HCT116 (cell line): Measurements from ENCODE around the gene BIRC6. TPM values are rescaled to one million over a fixed set of nuclear protein-coding genes. Genes with fewer than 3 reads are reported as not detected.

ENCODE experiments used
- ATAC-seq: fragments of 200-7000 bp; cut with Tn5 transposase; 2 replicates; pipeline ENCODE4 v1.9.1; 2020; ENCODE audit warnings: mild to moderate bottlenecking, moderate library complexity
- BruUV-seq: library from RNA; stranded (reverse); fragments of 400-500 nt; replicated peaks from 2 replicates; lab custom pipeline; 2021; lab: Mats Ljungman, UMichigan
- CTCF ChIA-PET: fragments of 300-600 bp; sonication (Branson Sonifier 250); formaldehyde crosslinking; loops from one replicate; lab custom pipeline; 2021; ENCODE audit warnings: antibody characterized with exemption; lab: Charles Lee
- POLR2A ChIA-PET: fragments of 300-600, 350-600 bp; sonication (Branson Sonifier 250); formaldehyde crosslinking; loops from one replicate; lab custom pipeline; 2021; ENCODE audit warnings: antibody characterized with exemption; lab: Charles Lee
- RAD21 ChIA-PET, 2 experiments: fragments of 300-600 bp; sonication (Branson Sonifier 250); formaldehyde crosslinking; loops; one replicate each; lab custom pipeline; 2023; ENCODE audit warnings: low total read pairs in 2 of 2; ENCODE audit not compliant: uncharacterized antibody in 2 of 2, unreplicated experiment in 2 of 2, low non-redundant PET in 1 of 2; lab: Charles Lee
- DNase-seq: peaks from one replicate; pipeline ENCODE4 v3.0.0-alpha.2; 2010; ENCODE audit warnings: low read depth, low spot score
- H2AFZ ChIP-seq: fragments of 200-600 bp; shearing (Covaris generic), sonication (generic); 2 replicates; pipeline ENCODE4 v1.6.1; 2017; ENCODE audit warnings: low read depth, mixed run types, mixed read lengths, antibody characterized with exemption, low read length; ENCODE audit not compliant: poor library complexity, severe bottlenecking
- H3K27ac ChIP-seq: 2 replicates; pipeline ENCODE4 v1.5.1; 2012; ENCODE audit warnings: low read depth, low read length
- H3K27me3 ChIP-seq: fragments of 200-600 bp; sonication (generic); 2 replicates; pipeline ENCODE4 v1.6.1; 2016; ENCODE audit warnings: mixed run types, low read length, mixed read lengths; ENCODE audit not compliant: insufficient read depth
- H3K36me3 ChIP-seq, 2 experiments: fragments of 200-500 bp in 1 of 2; fragments of 200-600 bp in 1 of 2; sonication (Bioruptor generic) in 1 of 2; sonication (generic) in 1 of 2; 2 replicates each; pipeline versions ENCODE4 v1.5.1 to v1.6.1; 2014 to 2016; ENCODE audit warnings: low read length in 2 of 2, inconsistent platforms in 1 of 2, mixed read lengths in 1 of 2, mixed run types in 1 of 2; ENCODE audit not compliant: insufficient read depth in 2 of 2, control insufficient read depth in 1 of 2
- H3K4me1 ChIP-seq, 2 experiments: fragments of 200-600 bp in 1 of 2; sonication (generic) in 1 of 2; 2 replicates each; pipeline versions ENCODE4 v1.5.1 to v1.6.1; 2012 to 2017; ENCODE audit warnings: low read length in 2 of 2, inconsistent platforms in 1 of 2, mild to moderate bottlenecking in 1 of 2, mixed read lengths in 1 of 2, mixed run types in 1 of 2, moderate library complexity in 1 of 2; ENCODE audit not compliant: insufficient read depth in 2 of 2, control insufficient read depth in 1 of 2
- H3K4me2 ChIP-seq: fragments of 200-600 bp; sonication (generic); 2 replicates; pipeline ENCODE4 v1.6.1; 2017; ENCODE audit warnings: mixed run types, low read length, mixed read lengths
- H3K4me3 ChIP-seq, 2 experiments: fragments of 200-600 bp in 1 of 2; sonication (generic) in 1 of 2; replicated peaks in 1 of 2; 2 replicates each; pipeline ENCODE4 v1.5.1; 2011 to 2016; ENCODE audit warnings: low read length in 2 of 2, control low read depth in 1 of 2, low read depth in 1 of 2, mild to moderate bottlenecking in 1 of 2, mixed read lengths in 1 of 2, mixed run types in 1 of 2
- H3K79me2 ChIP-seq: fragments of 200-600 bp; sonication (generic); 2 replicates; pipeline ENCODE4 v1.6.1; 2017; ENCODE audit warnings: mild to moderate bottlenecking, mixed run types, low read length, moderate library complexity, mixed read lengths; ENCODE audit not compliant: insufficient read depth
- H3K9ac ChIP-seq: fragments of 200-600 bp; sonication (generic); 2 replicates; pipeline ENCODE4 v1.6.1; 2016; ENCODE audit warnings: low read length, mixed read lengths
- H3K9me2 ChIP-seq: fragments of 200-600 bp; sonication (generic), shearing (Covaris generic); 2 replicates; pipeline ENCODE4 v1.6.1; 2017; ENCODE audit warnings: mixed run types, mild to moderate bottlenecking, moderate library complexity; ENCODE audit not compliant: insufficient read depth
- H3K9me3 ChIP-seq, 2 experiments: fragments of 200-500 bp in 1 of 2; fragments of 200-600 bp in 1 of 2; sonication (Bioruptor generic) in 1 of 2; sonication (generic) in 1 of 2; 2 replicates each; pipeline ENCODE4 v1.6.1; 2014 to 2017; ENCODE audit warnings: low read length in 2 of 2, mixed read lengths in 2 of 2, inconsistent platforms in 1 of 2, low read depth in 1 of 2, mild to moderate bottlenecking in 1 of 2, mixed run types in 1 of 2, moderate library complexity in 1 of 2; ENCODE audit not compliant: control insufficient read depth in 1 of 2, insufficient read depth in 1 of 2
- H4K20me1 ChIP-seq: fragments of 200-600 bp; sonication (generic), shearing (Covaris generic); 2 replicates; pipeline ENCODE4 v1.6.1; 2017; ENCODE audit warnings: mixed run types, mild to moderate bottlenecking, moderate library complexity; ENCODE audit not compliant: insufficient read depth
- CBX3 ChIP-seq: IDR thresholded peaks from 2 replicates; pipeline ENCODE4 v1.6.1; 2012; ENCODE audit warnings: low read depth
- EGR1 ChIP-seq: IDR thresholded peaks from 2 replicates; pipeline ENCODE4 v1.6.1; 2012; ENCODE audit warnings: low read depth
- EZH2 ChIP-seq: fragments of 200-600 bp; sonication (generic); IDR thresholded peaks from 2 replicates; pipeline ENCODE4 v1.6.1; 2017; ENCODE audit warnings: antibody characterized with exemption, mixed run types
- FOSL1 ChIP-seq: IDR thresholded peaks from 2 replicates; pipeline ENCODE4 v1.6.1; 2012; ENCODE audit warnings: low read depth
- JUND ChIP-seq: IDR thresholded peaks from 2 replicates; pipeline ENCODE4 v1.6.1; 2012
- REST ChIP-seq: IDR thresholded peaks from 2 replicates; pipeline ENCODE4 v1.6.1; 2012; ENCODE audit warnings: low read depth
- SP1 ChIP-seq: IDR thresholded peaks from 2 replicates; pipeline ENCODE4 v1.6.1; 2012; ENCODE audit warnings: low read depth
- SRF ChIP-seq: IDR thresholded peaks from 2 replicates; pipeline ENCODE4 v1.6.1; 2012; ENCODE audit warnings: low read depth
- TCF7L2 ChIP-seq: IDR thresholded peaks from 2 replicates; pipeline ENCODE4 v1.7.0; 2011; ENCODE audit warnings: borderline replicate concordance, inconsistent platforms; ENCODE audit not compliant: insufficient read depth, insufficient read length; ENCODE audit errors: extremely low read depth
- intact Hi-C: fragments of 100-400 bp; cut with micrococcal nuclease; formaldehyde crosslinking; loops from 2 replicates; pipeline ENCODE4 v1.10.0; 2022
- total RNA-seq: library from RNA; stranded (reverse); gene quantifications from one replicate; pipeline ENCODE4 v1.2.1, GENCODE V29; 2021; ENCODE audit not compliant: unreplicated experiment

Gene BIRC6
- total RNA-seq, 1 experiment from 2014 or later = 60.7 TPM

GRCh38 chr2:32416519-32416918 is 59.7 kb downstream of the BIRC6 start:
- Histone ChIP-seq H3K4me2 (no peak overlapping the region), H3K9me3 (no peaks in the 10 kb centered on the region), H3K27ac (no peak overlapping the region), H3K4me1 (peaks cover 0 to 10% of the 10 kb centered on the region in 2 experiments; a peak in 2 of 4 replicates), H3K79me2 (peaks cover 55% of the 10 kb centered on the region), H3K9ac (no peak overlapping the region), H3K36me3 (peaks cover 2 to 20% of the 10 kb centered on the region in 2 experiments; a peak in 3 of 4 replicates), H2AFZ (no peak overlapping the region), H4K20me1 (peaks cover 6% of the 10 kb centered on the region; the same call in 1 of the 2 replicates), H3K27me3 (no peaks in the 10 kb centered on the region), H3K4me3 (no peak overlapping the region), H3K9me2 (no peaks in the 10 kb centered on the region)
- BruUV-seq = no TSS peak
- ChIA-PET POLR2A (interaction anchor here (0.6 kb wide), 1 partner anchor 9 kb away, joined by 5 read pairs; no protein-coding TSS in a partner anchor), RAD21 (no interaction called here), CTCF (no interaction called here)
- DNase-seq (no peak), ATAC-seq (no peak)
- no peak for TF ChIP-seq CBX3
- no peak for TF ChIP-seq SP1
- TF ChIP-seq EZH2 = no peak
- TF ChIP-seq REST = no peak
- no peak for TF ChIP-seq TCF7L2
- TF ChIP-seq JUND = no peak
- TF ChIP-seq SRF = no peak
- no peak for TF ChIP-seq EGR1
- no peak for TF ChIP-seq FOSL1
- intact Hi-C loops = no loop called here
